KG1 (cell line): ENCODE results near the gene CDYL.

ENCODE experiments used
- DNase-seq: peaks from one replicate; lab custom pipeline; 2025; lab: John Stamatoyannopoulos, UW

The CDYL gene

DNA sequence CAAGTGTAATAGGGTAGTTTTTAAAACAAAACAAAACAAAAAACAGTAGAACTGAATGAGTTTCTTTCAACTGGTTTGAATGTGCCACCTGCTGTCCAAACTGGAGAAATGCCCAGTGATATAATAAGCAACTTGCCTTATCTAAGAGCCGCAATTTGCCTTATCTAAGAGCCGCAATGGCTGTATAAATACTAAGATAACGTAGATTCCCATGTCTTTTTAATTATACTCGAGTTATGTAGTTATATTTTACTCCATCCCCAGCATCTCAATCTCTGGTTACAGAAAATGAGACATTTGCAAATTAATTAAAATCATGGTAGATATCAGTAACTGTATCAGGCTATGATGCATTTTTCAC, 160.5 kb downstream of the CDYL start:
- no peak for DNase-seq

DNA sequence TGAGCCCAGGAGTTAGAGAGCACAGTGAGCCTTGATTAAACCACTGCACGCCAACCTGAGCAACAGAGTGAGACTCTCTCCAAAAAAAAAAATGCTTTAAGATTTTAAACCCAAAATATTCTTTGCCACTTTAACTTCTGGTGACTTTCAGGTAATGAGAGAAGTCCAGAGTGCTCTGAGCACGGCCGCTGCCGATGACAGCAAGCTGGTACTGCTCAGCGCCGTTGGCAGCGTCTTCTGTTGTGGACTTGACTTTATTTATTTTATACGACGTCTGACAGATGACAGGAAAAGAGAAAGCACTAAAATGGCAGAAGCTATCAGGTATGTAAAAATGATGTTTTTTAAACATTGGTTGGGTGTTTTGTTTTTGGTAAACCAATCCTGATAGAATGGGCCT, 161.2 kb downstream of the CDYL start:
- no peak for DNase-seq

DNA sequence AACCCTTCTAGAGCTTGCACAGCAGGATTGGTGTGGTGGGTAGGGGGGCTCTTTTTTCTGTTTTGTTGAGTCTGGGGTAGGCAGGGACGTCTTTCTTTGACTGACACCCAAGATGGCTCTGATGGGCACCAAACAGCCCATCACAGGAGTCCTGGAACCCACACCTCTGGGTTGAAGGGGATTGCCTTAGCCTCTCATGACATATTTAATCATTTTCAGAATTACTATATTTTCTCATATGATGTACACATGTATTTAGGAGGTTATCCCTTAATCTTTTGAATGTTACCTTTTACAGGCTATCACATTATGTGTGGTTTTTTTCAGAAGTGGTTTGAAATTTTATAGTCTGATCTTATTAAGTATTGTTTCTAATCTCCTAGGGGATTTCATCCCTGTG, 163.0 kb downstream of the CDYL start:
- no peak for DNase-seq

DNA sequence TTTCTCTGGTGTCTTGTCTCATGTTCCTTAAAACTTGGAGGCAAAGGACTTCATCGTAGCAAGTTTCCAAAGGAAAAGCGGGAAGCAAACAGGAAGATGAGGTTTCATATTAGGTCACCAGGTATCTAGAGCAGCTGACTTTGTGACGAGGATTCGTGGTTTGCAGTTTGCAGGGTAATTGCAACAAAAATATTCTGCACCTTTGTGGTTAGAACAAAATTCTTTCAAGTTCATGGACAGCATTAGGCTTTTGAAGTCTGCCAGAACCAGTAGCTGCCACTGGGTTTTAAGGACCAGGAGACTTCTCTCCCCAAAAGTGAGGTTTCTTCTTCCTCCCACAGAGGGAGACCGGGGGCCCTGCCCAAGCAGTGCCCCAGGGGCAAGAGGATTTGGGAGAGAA, 164.2 kb downstream of the CDYL start:
- DNase-seq = no peak

DNA sequence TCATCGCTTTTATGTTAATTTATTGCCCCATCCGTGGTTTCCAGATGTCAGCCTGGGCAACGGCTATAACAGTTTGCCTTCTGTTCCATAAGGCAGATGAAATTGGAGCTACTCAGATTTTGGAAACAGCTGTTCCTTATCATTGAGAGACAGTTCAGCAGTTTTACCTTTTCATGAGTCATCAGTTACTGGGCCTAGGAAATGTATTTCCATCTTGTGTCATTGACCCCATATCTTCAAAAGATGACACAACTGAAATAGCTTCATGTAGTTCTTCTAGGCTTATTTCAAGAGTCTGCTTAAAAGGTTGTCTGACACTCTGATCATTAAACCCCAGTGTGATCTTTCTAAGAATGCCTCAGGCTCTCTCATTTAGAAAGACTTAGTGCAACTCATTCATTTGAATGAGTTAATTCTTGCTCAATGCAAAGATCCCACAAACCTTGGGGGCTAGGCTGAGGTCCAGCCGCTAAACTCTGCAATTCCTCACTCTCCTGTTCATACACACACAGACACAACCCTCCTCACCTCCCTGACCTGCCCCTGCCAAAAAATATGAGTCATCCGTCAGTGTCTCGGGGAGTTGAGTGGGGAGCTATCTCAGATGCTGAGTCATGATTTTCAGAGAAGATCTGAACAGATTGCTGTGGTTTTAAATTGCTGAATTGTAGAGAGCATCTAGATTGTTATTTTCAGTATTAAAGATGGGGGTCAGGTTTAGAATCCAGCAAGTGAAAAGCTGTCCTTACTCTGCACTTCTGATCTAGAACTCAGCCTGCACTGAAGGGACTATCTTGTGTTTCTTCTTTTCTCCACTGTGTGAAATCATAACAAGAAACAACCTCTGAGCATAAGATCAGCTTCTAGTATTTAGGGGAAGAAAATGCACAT, 165.8 kb downstream of the CDYL start:
- peak; percentile 30 for DNase-seq

DNA sequence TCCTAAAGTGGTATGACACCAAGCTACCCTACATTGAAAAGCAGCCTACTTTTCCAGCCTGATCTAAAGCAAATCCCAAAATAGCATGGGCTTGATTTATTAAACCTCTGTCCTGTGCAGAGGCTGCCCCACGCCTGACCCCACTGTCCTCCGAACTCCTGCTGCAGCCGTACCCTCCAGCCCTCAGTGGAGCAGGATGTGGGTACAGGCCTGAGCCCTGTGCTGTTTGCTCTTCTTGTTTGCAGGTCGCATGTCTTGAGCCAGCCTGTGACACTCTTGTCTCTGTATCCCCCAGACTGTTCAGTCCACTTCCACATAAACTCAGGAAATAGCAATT, 166.4 kb downstream of the CDYL start:
- DNase-seq = no peak

DNA sequence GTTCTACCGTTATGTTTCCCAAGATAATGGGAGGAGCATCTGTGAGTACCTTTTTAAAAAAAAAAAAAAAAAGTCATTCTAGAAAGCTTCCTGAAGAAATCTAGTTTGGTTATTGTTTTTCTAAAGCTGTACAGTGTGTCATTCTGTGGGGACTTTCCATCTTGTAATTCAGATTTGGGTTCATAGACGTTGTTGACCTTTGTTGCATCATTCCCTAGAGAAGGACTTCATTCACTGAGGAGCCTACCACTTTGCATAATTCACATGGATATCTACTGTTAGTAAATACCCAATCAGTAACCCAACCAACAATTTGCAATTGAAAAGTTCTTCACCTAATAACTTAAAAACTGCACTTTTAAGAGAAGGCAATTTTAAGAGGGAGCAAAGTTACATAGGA, 167.5 kb downstream of the CDYL start:
- DNase-seq = no peak

DNA sequence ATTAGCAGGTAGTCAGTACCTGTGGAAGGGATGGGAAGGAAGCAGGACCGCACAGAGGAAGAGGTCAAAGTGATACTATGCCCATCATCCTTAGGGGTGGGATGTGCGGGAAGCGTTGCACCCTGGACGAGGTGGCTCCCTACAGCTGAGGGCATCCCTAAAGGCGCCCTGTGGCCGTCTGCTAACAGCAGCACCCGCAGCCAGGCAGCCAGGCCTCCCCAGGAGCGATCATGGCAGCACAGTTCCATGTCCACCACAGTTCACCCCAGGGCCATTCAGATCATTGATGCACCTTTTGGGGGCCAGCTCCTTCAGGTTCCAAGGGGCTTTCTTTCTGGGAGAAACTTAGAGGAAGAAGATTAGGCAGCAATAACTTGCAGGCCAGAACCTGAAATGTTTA, 168.1 kb downstream of the CDYL start:
- no peak for DNase-seq

DNA sequence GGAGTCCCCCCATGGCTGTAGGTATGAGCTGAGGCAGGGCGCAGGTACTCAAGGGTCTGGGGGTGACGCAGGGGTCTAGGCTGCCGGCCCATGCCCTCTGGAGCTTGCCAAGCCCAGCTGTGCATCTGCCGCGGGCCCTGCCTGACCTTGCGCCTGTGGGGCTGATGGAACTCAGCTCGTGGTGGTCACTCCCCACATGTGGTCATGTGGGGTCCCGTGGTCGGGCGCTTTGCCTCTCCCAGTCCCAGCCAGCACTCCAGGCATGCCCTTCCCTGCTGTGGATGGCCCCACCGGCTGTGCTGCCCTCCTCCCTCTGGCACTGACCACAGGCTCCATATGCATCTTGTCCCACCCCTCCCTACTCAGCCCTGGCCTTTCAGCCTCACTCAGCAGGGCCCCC, 170.3 kb downstream of the CDYL start:
- DNase-seq = no peak

DNA sequence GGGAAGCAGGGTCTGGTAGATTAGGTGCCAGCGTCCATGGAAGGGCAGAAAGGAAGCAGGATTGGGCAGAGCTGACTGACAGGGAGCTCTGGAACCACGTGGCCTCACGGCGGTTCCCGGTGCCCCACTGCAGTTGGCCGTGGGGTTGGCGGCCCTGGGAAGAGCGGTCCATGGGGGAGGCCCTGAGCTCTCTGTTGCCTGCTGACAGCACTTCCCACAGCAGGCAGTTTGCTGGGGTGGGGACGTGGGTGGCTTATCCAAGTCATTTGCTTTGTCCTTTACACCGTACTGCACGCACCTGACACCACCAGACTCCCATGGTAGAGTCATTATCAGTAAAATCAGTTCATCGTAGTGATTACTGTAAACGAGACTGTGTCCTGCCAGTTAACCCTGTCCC, 171.5 kb downstream of the CDYL start:
- no peak for DNase-seq

DNA sequence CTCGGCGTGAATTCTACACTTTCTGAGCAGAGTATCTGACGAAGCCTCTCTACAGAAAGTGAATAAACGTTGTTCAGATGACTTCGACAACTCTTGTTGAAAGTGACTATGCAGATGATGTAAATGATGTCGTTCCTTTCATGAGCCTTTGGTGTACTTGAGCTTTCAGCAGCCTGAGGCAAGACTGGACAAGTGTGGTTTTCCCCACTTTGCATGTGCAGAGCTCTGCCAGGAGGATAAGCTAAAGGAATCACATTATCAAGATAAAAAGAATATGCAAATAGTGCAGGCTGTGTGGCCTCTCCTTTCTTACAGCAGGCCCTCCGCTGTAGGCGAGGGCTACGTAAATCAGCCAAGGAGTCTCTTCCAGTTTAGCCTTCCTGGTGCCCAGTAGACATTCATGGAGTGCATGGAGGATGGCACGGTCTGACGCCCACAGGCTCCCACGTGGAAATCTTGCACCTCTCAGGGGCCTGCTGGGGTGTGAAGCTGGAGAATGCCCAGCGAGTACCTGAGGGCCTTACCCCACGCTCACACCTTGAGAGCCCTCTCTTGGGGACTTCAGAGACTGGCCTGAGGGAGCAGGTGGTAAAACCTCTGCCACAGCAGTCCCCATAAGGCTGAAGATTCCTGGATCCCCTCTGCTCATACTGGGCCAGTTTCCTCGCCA, 172.7 kb downstream of the CDYL start:
- no peak for DNase-seq

DNA sequence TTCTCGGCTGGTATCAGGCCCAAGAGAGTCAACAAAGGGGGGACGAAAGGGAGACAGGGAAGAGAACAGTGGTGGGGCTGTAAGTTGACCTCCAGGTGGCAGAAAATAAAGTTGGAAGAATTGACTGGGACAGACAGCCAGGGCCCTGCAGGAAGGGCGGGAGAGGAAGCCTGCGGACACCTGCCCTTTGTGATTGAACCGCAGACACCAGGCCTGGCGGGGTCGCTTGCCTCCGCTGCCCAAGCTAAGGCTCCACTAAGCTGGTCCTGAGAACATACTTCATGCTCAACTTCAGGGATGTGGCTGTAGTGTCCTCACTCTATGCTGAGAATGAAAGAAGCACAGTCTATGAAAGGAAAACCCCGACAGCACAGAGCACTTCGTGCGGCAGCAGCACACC, 173.9 kb downstream of the CDYL start:
- DNase-seq = no peak

DNA sequence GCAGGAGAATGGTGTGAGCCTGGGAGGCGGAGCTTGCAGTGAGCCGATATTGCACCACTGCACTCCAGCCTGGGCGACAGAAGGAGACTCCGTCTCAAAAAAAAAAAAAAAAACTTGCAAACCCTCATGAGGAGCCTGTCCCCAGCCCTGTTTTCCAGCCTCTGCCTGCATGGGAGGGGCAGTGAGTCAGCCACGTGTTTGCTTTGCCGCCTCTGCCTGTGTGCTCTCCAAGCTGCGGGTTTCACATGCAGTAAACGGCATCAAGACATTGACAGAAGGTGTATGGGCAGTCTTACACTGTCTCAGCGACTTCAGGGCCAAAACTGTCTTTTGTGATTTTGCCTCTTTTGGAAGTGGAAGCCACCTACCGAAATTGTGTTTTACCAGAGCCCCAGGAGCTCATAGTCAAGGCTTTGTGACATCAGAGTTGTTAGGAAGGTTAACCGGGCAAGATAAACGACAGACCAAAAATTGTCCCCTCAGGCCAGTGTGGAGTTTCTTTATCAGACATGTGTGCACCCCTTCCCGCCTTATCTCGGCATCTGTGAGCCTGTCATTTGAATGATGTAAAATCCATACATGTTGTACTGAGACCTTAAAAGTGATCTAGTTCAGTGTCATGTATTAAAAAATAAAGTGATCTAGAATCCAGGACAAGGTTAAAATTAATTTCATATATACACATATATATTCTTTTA, 174.8 kb downstream of the CDYL start:
- DNase-seq = no peak

DNA sequence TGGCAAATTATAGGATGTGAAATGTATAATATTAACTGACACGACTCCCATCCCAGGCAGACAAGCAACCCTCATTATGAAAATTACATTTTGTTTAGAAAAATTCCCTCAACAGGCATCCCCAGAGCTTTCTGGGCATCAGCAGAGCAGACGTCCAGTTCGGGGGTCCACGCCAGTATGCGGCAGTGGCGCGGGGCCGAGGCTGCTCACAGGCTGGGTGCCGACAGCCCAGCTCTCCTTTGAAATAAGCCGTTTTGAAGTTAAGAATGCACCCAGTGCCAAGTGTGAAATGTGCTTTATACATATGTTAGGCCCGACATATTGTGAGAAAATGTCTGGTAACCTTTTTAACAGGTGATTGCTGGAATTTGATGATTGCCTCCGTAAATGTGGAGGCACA, 177.2 kb downstream of the CDYL start:
- DNase-seq = no peak

DNA sequence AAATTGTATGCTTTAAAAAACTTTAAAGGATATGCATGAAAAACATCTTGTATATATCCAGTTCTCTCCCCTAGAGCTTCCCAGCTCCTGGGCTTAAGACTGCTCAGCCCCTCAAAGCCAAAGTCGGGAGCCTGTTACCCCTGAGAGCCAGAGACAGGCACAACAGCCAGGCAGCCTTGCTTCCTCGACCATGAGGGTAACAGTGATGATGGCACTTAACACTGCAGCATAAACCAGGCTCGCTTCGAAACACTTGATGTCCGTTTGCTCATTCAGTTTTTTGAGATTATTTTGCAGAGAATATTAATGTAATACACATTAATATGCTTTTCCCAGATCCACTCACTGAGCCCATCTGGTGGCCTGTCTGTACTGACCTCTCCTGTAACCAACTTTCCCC, 180.4 kb downstream of the CDYL start:
- DNase-seq = no peak

DNA sequence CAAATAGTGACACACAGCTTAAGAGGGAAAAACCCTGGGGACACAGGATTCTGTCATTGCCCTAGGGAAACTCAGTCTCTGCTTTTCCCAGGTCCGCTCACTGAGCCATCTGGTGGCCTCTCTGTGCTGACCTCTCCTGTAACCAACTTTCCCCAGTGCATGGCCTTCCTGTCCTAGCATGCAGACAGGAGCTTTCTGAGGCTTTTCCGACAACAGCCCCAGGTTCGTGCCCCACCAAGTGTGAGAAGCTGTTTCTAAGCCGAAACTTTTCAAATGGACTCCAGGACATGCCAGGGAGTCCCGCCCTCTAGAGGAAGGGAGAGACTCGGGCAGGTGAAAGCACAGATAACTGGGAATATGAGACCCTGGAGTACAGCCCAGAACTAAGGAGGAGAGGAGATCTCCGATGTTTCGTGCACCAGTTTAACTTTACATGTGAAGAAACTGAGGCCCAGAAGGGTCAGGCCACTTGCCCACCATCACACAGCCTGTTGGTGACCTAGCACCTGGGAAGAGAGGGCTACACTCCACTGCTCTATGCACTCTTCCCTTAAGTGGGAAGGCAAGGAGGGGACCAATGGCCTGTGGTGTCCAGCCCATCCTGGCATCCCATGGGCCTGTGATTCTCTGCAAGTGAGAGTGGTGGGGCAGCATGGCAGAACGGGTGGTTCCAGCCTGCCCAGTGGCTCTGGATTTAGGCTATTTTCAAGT, 181.5 kb downstream of the CDYL start:
- no peak for DNase-seq

DNA sequence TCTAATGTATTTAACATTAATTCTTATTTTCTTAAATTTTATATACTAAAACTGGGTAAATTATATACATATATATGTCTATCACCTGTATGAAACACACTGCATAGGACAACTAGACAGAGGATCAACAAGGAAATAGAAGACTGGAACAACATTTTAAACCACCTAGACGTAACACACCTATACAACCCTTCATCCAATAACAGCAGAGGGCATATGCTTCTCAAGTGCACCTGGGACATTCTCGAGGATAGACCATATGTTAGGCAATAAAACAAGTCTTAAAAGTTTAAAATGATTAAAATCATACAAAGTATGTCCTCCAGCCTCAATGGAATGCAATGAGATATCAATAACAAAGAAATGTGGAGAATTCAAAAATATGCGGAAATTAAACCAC, 182.4 kb downstream of the CDYL start:
- no peak for DNase-seq

DNA sequence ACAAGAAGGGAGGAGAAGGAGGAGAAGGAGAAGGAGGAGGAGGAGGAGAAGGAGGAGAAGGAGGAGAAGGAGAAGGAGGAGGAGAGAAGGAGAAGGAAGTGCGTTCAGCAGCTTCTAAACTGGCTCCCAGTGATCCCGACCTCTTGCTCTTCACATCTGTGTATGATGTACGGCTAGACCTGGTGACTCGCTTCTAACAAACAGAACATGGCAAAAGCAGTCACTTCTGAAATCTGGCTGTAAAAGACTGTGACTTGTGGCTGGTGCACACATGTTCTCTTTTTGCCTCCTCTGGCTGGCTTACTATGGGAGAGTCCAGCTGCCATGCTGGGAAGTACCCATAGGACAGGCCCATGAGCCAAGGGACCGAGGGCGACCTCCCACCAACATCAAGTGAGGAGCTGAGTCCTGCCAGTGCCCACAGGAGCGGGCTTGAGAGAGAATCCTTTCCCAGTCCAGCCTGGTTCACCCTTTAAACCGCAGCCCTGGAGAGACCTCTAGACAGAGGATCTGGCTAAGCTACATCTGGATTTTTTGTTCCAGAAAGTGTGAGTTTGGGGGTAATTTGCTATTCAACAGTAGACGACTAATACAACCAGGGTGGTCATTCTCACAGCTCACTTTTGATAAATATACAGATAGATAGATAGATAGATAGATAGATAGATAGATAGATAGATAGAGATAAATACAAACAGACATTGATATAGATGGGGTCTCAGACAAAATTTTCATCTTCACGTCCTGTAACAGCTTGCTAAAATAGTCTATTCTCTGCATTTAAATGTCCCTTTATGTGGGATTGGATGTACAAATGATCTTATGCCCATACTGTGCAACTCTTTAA, 185.3 kb downstream of the CDYL start:
- no peak for DNase-seq

DNA sequence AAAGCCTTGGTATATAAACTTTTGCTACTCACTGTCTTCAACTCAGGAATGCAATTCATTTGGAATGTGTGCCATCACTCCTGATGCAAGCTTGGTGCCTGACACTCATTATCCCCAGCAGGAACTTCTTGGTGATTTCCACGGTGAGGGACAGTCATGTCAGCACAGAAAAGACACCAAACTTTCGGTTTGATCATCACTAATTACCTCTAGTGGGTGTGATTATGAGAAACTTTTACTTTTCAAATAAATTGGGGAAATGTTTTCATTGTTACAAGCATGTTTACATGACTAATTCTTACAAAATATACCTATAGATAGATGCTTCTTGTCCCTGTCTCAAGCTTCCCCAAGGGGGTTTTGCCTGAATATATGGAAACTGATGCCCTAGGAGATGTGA, 186.7 kb downstream of the CDYL start:
- DNase-seq = no peak

DNA sequence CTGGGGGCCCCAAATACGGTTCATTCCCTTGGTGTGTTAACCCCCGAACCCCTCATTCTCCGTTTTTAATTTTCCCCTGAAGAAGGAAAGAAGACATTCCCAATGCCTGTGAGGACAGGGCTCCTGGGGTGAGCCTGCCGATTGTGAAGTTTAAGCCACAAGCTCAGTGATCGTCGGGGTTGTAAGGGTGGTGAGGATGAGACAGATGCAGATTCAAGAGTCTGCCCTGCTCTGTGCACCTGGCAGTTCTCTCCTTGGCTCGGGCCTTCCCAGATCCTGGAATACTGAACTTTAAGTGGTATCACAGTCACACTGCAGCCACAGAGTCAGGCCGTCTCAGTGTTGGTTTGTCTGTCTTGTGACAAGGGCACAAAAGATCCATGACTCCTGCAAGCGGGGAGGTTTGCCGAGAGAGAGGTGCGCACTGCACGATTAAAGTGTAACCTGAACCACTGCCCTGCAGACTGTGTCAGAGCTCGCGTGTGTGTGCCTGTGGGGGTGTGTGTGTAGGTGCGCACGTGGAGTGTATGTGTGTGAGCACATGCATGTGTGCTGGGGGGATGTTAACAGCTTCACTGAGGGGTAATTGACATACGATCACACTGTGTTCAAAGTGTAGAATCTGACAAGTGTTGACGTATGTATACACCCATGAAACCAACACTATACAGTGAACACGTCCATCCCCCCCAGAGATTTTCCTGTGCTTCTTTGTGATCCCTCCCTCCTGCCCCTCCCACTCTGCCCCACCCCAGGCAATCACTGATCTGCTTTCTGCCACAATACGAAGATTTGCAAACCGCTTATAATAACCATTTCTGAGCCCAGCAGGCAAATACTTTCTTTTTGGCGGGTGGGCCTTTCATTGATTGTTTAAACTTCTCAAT, 188.7 kb downstream of the CDYL start:
- no peak for DNase-seq
